Fibroblast of peridontal ligament (primary cell): ENCODE data around the gene ETV6.

Experiments used
- DNase-seq: peaks from one replicate; pipeline ENCODE4 v3.0.0-alpha.2; 2010; ENCODE audit errors: extremely low read depth

The ETV6 gene

DNA sequence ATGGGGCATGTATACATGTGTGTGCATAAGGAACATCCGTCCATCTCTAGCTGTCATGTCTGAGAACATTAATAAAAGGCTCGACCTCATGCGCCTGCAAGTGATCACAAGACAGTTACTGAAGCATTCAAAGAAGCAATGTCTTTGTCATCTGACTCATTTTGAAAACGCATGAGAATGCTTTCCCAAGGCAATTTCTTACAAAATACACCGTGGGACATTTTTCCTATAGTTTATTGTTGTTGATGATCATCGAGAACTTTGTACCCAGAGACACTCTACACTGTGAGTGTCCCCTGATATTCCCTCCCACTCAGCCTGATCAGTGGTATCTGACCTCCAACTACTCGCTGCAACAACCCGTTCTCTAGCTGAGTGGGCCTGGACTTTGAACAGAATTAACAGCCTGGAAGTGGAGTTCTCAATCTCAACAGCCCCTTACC, 68.1 kb downstream of the ETV6 start:
- peak; percentile 61 for DNase-seq

- no peak for DNase-seq
Observed at GRCh38 chr12:11718105-11718504, 68.6 kb downstream of the ETV6 start.

GRCh38 chr12:11718768-11719253, 69.3 kb downstream of the ETV6 start:
- peak; percentile 88 for DNase-seq

GRCh38 chr12:11719678-11720099, 70.2 kb downstream of the ETV6 start:
- DNase-seq: peak; percentile 80

DNA sequence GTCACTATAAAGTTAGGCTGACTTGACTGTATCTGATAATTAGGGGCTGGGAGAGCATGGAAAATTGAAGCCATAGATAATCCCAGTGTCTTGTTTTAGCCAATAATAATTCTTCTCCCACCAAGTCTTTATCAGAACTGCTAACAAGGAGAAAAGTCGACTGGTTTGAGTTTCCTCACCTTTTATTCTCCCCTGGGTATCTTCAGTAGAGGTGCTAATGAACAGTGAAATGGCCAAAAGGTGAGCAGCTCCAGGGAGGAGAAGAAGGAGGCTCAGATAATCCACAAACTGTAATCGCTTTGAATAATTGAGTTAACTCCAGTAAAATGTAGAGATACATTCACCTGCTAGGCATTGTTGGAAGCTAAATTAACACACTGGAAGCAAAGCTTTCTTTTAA, 72.6 kb downstream of the ETV6 start:
- DNase-seq: no peak

DNA sequence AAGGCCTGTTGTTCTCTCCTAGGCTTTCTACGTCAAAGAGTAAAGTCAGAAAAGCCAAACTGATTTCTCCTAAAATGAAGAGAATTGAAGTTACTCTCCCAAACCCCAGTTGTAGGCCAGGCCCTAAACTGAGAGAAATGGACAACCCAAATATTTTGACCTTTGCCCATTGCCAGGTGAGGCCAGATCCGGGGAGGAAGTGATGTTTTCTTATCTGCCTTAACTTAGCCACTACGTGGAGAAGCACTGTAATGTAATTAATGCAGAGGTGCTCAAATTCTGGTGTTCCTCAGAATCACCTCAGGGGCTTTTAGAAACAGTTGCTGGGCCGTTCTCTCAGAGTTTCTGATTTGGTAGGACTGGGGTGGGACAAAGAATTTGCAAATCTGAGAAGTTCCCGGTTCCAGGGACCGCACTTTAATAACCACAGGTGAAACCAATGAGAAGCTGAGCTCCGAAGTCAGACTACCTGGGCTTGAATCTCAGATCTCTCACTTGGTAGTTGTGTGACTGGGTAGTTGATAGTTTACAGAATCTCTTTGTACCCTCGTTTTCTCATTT, 73.2 kb downstream of the ETV6 start:
- DNase-seq: no peak

DNA sequence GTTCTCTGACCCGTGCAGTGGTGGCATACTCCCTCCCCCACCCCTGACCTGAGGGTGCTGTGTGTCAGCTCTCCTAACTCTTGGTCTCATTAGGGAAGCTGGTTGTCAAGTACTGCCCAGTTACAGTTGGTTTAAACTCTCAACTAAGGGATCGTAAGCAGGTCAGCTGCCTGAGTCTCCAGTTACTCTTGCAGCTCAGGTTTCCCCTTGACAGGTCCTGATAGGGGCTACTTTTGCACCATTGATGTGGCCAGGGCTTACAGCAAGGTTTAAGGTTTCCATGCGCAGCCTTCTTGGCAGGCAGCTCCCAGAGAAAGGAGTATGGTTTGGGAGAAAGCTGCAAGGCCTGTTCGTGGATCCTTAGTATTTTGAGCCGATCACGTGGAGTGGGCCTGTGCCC, 74.5 kb downstream of the ETV6 start:
- peak; percentile 43 for DNase-seq

DNA sequence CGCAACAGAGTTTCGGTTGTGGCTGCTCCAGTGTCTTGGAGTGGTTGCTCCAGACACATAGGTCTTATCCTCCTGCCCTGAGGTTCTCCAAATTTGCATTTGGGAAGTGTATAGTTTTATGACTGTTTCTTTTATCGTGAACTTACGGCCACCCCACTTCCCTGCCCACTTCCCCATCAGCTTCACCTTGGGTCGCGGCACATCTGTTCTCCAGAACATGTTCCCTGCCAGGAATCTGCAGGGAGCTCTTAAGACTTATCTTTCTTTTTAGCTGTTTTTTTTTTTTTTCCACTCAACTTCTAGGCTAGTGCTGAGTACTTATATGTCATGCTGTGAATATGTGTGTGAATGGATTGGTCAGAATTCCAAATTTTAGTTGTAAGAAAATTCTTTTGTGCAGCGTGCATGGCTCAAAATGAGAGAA, 75.4 kb downstream of the ETV6 start:
- peak; percentile 9 for DNase-seq

DNA sequence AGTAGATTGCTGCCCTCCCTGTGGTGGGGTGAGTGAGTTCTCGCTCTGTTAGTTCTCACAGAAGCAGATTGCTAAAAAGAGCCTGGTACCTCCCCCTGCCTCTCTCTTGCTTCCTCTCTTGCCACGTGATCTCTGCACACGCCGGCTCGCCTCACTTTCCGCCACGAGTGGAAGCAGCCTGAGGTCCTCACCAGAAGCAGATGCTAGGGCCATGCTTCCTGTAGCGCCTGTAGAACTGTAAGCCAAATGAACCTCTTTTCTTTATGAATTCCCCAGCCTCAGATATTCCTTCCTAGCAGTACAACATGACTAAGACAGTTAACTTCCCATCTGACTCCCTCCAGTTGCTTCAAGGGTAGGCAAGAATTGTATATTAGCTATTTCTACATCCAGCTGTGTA, 76.2 kb downstream of the ETV6 start:
- no peak for DNase-seq

- no peak for DNase-seq
Observed at GRCh38 chr12:11726659-11727058, 77.2 kb downstream of the ETV6 start.

DNA sequence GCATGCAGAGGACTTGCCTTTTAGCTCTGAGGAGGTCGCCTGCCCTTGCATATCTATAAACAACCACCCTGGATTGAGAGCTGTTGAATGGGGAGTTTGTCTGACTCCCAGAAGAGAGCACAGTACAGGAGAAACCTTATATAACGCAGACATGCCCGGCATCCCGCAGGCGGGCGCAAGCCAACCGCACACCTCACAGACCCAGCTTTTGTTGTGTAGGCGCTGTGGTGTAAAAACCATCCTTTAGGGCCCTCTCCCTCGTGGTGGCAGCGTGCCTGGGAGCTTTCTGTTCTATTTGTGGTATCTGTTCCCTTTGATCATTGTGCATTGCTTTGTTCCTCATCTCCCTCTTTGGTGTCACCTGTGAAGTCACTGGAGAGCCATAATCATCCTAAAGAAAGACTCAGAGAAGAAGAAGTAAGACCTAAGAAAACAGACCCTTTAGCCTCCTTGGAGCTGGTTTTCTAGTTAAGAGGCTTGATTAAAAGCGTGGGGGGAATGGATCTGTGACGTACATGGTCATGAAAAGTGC, 77.7 kb downstream of the ETV6 start:
- no peak for DNase-seq

DNA sequence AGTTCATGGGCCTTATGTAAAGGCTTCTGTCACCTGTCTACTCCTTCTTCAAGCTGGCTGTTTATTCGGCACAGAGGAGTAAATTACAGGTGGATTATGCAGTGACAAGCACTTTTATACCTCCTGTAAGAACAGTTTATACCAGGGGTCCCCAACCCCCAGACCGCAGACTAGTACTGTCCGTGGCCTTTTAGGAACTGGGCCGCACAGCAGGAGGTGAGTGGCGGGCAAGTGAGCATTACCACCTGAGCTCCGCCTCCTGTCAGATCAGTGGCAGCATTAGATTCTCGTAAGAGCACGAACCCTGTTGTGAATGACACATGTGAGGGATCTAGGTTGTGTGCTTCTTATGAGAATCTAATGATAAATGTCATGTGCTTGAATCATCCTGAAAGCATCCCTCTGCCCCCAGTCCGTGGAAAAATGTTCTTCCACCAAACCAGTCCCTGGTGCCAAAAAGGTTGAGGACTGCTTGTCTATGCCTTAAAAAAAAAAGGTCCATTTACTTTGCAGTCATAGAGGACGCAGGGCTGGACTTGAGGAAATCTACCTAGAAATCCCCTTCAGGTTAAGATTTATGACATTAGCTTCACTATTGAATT, 78.8 kb downstream of the ETV6 start:
- no peak for DNase-seq

GRCh38 chr12:11729008-11729407, 79.5 kb downstream of the ETV6 start:
- DNase-seq: no peak

DNA sequence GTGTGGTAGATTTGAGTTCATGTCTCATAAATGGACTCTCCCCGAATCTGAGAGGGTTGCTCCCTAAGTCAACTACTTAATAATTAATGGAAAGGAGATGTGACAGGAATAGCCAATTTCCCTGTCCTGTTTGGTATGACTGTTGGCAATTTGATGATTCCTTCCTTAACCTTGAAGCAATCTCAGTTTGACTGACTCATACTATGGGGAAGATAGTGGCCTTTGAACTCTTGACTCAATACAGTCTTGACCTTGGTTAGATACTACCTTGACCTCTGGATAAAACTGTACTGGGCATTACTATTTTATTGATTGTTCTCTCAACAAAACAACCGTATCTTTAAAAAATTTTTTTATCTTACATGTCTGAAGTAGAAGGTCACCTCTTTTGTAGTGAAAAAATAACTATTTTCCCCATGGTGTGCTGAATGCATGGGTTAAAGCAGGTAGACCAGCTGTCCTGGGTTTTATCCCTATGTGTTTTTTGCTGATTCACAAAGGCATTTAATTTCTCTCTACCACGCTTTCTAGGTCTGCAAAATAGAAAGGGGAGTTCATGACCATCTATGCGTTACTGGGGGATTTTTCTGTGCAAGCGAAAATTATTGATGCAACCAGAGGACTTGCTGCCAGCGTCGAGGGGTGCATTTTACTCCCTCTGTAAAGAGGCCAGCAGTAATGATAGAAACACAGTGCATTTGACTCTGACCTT, 80.1 kb downstream of the ETV6 start:
- DNase-seq: no peak

DNA sequence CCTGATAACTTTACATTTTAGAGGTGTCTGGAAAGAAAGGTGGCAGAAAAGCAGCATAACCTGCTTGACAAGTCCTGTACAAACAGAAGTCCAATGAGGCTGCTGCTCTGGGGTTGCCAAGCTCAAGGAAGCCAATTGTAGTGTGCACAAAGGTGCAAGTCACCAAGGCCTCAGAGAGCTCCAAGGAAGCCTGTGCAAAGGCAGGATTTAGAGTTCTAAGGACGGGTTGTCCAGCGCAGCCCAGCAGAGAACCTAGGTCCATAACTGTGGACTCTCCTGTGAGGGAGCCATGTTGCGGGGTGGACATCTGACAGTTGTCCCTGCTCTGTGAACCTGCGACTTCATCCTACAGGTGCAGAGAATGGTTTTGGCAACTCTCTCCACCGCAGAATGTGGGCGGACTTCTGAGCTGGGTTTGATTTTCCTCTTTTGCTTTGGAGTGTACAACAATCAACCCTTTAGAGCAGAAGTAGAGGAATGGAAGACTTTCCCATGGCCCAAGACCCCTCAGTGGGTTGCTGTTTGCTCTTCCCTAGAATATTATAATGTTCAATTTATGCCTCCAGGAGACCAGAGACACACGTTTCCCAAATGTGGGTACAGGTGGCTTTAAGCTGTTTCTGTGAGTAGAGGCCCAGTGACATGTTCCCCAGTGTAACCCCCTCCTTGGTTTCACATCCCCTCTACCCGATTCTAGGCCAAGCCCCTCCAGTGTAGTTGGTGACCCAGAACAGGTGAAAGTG, 81.0 kb downstream of the ETV6 start:
- DNase-seq: no peak

- DNase-seq: no peak
Observed at GRCh38 chr12:11731042-11731357, 81.5 kb downstream of the ETV6 start.

DNA sequence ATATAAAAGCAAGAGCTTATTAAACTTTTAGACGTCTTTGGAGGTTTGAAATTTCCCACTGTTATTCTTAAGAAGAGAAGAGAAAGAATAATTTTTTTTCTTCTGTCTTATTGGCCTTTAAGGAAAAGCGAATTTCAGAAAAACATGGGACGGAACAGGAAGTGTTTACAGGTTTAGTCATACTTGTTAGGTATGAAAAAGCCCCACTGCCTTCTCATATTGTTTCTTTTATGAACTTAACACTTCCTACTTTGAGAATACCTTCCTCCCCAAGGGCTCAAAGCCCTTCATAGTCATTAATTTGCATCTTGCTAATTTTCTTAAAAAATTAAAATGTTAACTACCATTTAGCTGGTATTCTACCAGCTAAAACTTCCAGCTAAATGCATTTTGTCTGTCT, 82.0 kb downstream of the ETV6 start:
- DNase-seq: peak; percentile 36

GRCh38 chr12:11732023-11732422, 82.5 kb downstream of the ETV6 start:
- DNase-seq: no peak

DNA sequence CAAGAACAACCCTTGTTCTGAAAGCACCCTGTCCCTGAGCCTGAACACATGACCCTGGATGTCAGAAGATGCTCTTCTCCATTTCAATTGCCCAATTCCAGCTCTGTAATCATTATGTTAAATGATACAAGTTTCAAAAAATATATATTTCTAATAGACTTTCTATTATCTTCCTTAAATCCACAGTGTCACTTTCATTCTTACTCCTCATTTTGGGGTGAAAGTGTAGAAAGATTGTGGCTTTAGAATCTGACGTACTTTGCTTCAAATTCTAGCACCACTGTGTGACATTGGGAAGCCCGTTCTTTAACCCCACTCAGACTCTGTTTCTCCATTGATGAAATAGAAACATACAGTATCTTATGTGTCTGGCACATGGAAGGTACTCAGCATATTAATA, 83.2 kb downstream of the ETV6 start:
- DNase-seq: no peak

- no peak for DNase-seq
Observed at GRCh38 chr12:11734580-11735180, 85.2 kb downstream of the ETV6 start.

DNA sequence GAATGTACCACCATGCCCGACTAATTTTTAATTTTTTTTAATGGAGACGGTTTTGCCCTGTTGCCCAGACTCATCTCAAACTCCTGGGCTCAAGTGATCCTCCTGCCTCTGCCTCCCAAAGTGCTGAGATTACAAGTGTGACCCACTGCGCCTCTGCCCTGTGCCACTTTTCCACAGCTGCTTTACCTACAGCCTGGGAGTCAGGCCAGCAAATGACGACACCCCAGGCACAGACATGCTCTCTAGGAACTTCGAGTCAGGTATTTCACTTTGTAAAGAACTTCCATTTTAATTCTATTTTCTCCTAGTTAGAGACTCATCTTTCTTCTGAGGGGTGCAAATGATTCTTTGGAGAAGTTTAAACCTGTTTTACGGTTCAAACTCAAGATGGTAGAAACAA, 89.0 kb downstream of the ETV6 start:
- DNase-seq: no peak

DNA sequence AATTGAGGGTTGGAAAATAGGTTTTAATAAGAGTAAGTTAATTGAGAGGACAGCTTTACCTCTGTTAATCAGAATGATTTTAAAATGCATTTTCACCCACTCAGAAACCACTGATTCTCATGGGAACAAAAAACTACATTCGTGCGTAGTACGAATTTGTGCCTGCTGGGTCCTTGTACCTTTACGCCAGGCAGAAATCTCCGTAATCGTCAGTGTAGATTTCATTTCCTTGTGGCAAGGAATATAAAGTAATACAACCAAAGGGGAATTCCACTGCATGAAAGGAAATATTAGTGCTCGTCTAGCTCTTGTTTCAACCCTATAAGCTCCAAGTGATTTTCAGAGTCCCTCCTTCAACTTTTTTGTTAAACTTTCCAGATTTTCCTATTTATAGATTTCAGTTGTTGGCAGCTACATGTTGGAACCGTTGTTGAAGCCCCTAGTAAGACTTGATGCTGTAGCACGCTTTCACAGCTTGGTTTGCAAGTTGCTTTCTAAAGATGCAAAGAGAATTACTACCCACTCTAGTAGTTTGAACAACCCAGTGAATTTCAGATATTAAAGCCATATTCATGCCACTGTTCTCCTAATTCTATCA, 90.6 kb downstream of the ETV6 start:
- no peak for DNase-seq
